Measurements from ENCODE around the gene ATOSB. TPM values are rescaled to one million over a fixed set of nuclear protein-coding genes. Genes with fewer than 3 reads are reported as not detected.

ATOSB gene
- total and polyA plus RNA-seq, 2 experiments from 2014 or later = 2.3 to 6.1 TPM

DNA sequence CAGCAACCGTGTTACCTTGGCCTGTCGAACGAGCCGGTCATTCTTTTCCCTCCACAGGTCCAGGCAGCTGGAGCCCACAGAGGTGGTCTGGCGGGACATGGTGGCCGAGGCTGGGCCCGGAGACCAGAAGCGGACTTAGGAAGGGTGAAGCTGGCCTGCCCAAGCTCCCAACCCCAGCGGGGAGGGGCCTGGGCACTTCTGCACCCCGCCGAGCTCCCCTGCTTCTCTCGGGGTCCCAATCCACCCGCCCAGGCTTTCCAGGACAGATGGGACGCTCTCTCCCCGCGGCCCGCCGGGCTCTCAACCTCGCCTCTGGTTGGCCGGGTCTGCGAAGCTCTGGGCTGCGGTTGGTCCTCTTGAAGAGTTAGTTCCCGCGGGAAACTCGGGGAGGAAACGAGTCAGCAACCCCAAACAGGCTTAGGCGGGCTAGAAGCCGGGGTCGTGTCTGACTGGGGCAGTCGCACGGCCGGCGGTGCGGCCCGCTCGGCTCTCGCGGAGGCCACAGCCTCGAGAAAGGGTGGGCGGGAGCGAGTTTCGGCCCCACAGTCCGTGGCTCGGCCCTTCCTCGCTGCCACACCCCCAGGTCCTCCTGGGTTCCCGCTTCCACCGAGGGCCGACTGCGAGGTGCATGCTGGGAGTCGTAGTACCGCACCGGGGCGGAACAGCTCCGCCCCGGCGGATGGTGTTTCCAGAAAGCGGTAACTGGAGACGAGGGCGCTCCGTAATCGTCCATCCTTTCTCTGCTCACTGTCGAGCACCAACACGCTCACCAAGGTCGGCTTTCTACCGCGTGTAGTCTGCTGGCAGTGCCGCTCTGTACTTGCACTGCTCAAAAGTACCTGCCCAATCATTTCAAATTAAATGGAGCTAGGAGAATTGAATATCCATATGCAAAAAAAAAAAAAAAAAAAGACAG is 36.0 kb downstream of the ATOSB start, which contains the start of gene FANCG:
TSS of gene FANCG (minus strand) at position 517 of the 916 bp plus-strand sequence. CDS start at position 99, 418 bp downstream.
- Histone ChIP-seq H2AFZ (peak within 1 kb of the TSS; percentile 61; the same call in 1 of the 2 replicates), H4K20me1 (replicated peaks; ENCODE audit: insufficient read depth) (no peaks in the 10 kb centered on the region; the same call in 1 of the 2 replicates), H3K79me2 (replicated peaks; ENCODE audit: insufficient read depth) (peaks cover 24% of the 10 kb centered on the region), H3F3A (replicated peaks; ENCODE audit: low read depth) (no peaks in the 10 kb centered on the region), H3K4me1 (ENCODE audit: insufficient read depth) (peaks cover 7% of the 10 kb centered on the region), H3K27ac (ENCODE audit: low read depth) (peak within 1 kb of the TSS; percentile 85), H3K4me2 (peak within 1 kb of the TSS; percentile 74), H3K4me3 (peak within 1 kb of the TSS; percentile 91), H3K27me3 (ENCODE audit: insufficient read depth) (no peaks in the 10 kb centered on the region), H3K36me3 (ENCODE audit: insufficient read depth) (0 out of 2 replicates have a peak, but pooled peaks cover 3% of the 10 kb centered on the region), H3K9me2 (ENCODE audit: insufficient read depth) (no peaks in the 10 kb centered on the region)
- TF ChIP-seq POLR2AphosphoS5 (IDR thresholded peaks at IDR 0.05; ENCODE audit: low read depth) (peak; percentile 87), ZNF114 (CRISPR knock-in tag; IDR thresholded peaks at IDR 0.05) (no peak), CREB1 (CRISPR knock-in tag; IDR thresholded peaks at IDR 0.05; ENCODE audit: low read depth) (peak; percentile 28; the same call in 1 of the 2 replicates)
- TF ChIP-seq, protein P1, sequence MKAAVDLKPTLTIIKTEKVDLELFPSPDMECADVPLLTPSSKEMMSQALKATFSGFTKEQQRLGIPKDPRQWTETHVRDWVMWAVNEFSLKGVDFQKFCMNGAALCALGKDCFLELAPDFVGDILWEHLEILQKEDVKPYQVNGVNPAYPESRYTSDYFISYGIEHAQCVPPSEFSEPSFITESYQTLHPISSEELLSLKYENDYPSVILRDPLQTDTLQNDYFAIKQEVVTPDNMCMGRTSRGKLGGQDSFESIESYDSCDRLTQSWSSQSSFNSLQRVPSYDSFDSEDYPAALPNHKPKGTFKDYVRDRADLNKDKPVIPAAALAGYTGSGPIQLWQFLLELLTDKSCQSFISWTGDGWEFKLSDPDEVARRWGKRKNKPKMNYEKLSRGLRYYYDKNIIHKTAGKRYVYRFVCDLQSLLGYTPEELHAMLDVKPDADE (IDR thresholded peaks at IDR 0.05) = peak; percentile 68
- H3K27me3 Mint-ChIP-seq (ENCODE audit: insufficient read depth, low read depth, poor library complexity) = peaks cover 8% of the 10 kb centered on the region
- no peaks in the 10 kb centered on the region for H3K9me3 Mint-ChIP-seq
- ATAC-seq (peak; percentile 94), DNase-seq (ENCODE audit: low spot score) (peak; percentile 98)
- peak within 1 kb of the TSS; percentile 97 for H3K27ac Mint-ChIP-seq
- H3K4me1 Mint-ChIP-seq = peaks cover 16% of the 10 kb centered on the region
- H3K36me3 Mint-ChIP-seq (ENCODE audit: low read depth) = peaks cover 35% of the 10 kb centered on the region
- H3K4me3 Mint-ChIP-seq = peak within 1 kb of the TSS; percentile 93

DNA sequence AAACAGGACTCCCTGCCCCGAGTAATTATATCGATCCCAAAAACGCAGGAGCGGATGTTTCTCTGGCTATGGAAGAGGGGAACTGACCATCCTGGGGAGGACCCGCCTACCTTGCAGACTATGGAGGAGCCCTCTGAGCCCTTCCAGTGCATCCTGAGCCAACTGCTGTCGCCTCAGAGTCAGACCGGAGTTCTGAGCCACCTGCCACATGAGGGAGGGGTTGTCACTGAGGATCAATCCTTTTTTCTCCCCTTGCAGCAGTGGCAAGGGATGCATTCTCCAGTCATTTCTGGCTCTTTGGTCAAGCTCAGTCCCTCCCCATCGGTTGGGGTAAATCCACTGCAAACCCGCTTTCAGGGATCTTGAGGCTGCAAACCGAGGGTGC is 36.6 kb downstream of the ATOSB start:
- H4K20me1 ChIP-seq (replicated peaks; ENCODE audit: insufficient read depth) = no peaks in the 10 kb centered on the region; the same call in 1 of the 2 replicates
- DNase-seq (ENCODE audit: low spot score) (no peak), ATAC-seq (peak; percentile 7)
- H3K36me3 Mint-ChIP-seq (ENCODE audit: low read depth) = peaks cover 42% of the 10 kb centered on the region
- H3K27ac Mint-ChIP-seq = peak overlapping the region; percentile 90
- peak overlapping the region; percentile 93 for H3K4me3 Mint-ChIP-seq
- no peaks in the 10 kb centered on the region for H3K9me3 Mint-ChIP-seq
- 0 out of 2 replicates have a peak, but pooled peaks cover 2% of the 10 kb centered on the region for H3F3A ChIP-seq (replicated peaks; ENCODE audit: low read depth)
- peaks cover 16% of the 10 kb centered on the region for H3K4me1 Mint-ChIP-seq
- no peaks in the 10 kb centered on the region for H3K9me2 ChIP-seq (ENCODE audit: insufficient read depth)
- H3K4me1 ChIP-seq (ENCODE audit: insufficient read depth) = peaks cover 7% of the 10 kb centered on the region
- H3K4me2 ChIP-seq = peak overlapping the region; percentile 74
- H3K36me3 ChIP-seq (ENCODE audit: insufficient read depth) = 0 out of 2 replicates have a peak, but pooled peaks cover 3% of the 10 kb centered on the region
- H3K4me3 ChIP-seq = peak overlapping the region; percentile 91
- peaks cover 24% of the 10 kb centered on the region for H3K79me2 ChIP-seq (replicated peaks; ENCODE audit: insufficient read depth)
- H3K27me3 ChIP-seq (ENCODE audit: insufficient read depth) = no peaks in the 10 kb centered on the region
- H2AFZ ChIP-seq = peak overlapping the region; percentile 61; the same call in 1 of the 2 replicates
- peak overlapping the region; percentile 85; the same call in 1 of the 2 replicates for H3K27ac ChIP-seq (ENCODE audit: low read depth)
- peaks cover 8% of the 10 kb centered on the region for H3K27me3 Mint-ChIP-seq (ENCODE audit: insufficient read depth, low read depth, poor library complexity)
- TF ChIP-seq POLR2AphosphoS5 (IDR thresholded peaks at IDR 0.05; ENCODE audit: low read depth) = no peak
- no peak for TF ChIP-seq NANOG (IDR thresholded peaks at IDR 0.05; ENCODE audit: borderline replicate concordance)
- TF ChIP-seq, protein P2, sequence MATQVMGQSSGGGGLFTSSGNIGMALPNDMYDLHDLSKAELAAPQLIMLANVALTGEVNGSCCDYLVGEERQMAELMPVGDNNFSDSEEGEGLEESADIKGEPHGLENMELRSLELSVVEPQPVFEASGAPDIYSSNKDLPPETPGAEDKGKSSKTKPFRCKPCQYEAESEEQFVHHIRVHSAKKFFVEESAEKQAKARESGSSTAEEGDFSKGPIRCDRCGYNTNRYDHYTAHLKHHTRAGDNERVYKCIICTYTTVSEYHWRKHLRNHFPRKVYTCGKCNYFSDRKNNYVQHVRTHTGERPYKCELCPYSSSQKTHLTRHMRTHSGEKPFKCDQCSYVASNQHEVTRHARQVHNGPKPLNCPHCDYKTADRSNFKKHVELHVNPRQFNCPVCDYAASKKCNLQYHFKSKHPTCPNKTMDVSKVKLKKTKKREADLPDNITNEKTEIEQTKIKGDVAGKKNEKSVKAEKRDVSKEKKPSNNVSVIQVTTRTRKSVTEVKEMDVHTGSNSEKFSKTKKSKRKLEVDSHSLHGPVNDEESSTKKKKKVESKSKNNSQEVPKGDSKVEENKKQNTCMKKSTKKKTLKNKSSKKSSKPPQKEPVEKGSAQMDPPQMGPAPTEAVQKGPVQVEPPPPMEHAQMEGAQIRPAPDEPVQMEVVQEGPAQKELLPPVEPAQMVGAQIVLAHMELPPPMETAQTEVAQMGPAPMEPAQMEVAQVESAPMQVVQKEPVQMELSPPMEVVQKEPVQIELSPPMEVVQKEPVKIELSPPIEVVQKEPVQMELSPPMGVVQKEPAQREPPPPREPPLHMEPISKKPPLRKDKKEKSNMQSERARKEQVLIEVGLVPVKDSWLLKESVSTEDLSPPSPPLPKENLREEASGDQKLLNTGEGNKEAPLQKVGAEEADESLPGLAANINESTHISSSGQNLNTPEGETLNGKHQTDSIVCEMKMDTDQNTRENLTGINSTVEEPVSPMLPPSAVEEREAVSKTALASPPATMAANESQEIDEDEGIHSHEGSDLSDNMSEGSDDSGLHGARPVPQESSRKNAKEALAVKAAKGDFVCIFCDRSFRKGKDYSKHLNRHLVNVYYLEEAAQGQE (IDR thresholded peaks at IDR 0.05; ENCODE audit: unreplicated experiment) = no peak
- no peak for TF ChIP-seq EZH2 (IDR thresholded peaks at IDR 0.05; ENCODE audit: low read depth, unreplicated experiment)
- TF ChIP-seq, protein P3, sequence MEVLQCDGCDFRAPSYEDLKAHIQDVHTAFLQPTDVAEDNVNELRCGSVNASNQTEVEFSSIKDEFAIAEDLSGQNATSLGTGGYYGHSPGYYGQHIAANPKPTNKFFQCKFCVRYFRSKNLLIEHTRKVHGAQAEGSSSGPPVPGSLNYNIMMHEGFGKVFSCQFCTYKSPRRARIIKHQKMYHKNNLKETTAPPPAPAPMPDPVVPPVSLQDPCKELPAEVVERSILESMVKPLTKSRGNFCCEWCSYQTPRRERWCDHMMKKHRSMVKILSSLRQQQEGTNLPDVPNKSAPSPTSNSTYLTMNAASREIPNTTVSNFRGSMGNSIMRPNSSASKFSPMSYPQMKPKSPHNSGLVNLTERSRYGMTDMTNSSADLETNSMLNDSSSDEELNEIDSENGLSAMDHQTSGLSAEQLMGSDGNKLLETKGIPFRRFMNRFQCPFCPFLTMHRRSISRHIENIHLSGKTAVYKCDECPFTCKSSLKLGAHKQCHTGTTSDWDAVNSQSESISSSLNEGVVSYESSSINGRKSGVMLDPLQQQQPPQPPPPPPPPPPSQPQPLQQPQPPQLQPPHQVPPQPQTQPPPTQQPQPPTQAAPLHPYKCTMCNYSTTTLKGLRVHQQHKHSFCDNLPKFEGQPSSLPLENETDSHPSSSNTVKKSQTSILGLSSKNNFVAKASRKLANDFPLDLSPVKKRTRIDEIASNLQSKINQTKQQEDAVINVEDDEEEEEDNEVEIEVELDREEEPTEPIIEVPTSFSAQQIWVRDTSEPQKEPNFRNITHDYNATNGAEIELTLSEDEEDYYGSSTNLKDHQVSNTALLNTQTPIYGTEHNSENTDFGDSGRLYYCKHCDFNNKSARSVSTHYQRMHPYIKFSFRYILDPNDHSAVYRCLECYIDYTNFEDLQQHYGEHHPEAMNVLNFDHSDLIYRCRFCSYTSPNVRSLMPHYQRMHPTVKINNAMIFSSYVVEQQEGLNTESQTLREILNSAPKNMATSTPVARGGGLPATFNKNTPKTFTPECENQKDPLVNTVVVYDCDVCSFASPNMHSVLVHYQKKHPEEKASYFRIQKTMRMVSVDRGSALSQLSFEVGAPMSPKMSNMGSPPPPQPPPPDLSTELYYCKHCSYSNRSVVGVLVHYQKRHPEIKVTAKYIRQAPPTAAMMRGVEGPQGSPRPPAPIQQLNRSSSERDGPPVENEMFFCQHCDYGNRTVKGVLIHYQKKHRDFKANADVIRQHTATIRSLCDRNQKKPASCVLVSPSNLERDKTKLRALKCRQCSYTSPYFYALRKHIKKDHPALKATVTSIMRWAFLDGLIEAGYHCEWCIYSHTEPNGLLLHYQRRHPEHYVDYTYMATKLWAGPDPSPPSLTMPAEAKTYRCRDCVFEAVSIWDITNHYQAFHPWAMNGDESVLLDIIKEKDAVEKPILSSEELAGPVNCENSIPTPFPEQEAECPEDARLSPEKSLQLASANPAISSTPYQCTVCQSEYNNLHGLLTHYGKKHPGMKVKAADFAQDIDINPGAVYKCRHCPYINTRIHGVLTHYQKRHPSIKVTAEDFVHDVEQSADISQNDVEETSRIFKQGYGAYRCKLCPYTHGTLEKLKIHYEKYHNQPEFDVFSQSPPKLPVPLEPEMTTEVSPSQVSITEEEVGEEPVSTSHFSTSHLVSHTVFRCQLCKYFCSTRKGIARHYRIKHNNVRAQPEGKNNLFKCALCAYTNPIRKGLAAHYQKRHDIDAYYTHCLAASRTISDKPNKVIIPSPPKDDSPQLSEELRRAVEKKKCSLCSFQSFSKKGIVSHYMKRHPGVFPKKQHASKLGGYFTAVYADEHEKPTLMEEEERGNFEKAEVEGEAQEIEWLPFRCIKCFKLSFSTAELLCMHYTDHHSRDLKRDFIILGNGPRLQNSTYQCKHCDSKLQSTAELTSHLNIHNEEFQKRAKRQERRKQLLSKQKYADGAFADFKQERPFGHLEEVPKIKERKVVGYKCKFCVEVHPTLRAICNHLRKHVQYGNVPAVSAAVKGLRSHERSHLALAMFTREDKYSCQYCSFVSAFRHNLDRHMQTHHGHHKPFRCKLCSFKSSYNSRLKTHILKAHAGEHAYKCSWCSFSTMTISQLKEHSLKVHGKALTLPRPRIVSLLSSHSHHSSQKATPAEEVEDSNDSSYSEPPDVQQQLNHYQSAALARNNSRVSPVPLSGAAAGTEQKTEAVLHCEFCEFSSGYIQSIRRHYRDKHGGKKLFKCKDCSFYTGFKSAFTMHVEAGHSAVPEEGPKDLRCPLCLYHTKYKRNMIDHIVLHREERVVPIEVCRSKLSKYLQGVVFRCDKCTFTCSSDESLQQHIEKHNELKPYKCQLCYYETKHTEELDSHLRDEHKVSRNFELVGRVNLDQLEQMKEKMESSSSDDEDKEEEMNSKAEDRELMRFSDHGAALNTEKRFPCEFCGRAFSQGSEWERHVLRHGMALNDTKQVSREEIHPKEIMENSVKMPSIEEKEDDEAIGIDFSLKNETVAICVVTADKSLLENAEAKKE (CRISPR knock-in tag; IDR thresholded peaks at IDR 0.05) = no peak
- TF ChIP-seq ZNF114 (CRISPR knock-in tag; IDR thresholded peaks at IDR 0.05) = no peak

All from GM23338 (cell line).